HUES48 (cell line): Measurements from ENCODE around the gene TSPAN16.
A peak's percentile ranks its signal among the peaks of the same experiment; 100 is the strongest.
"Not testable (repeated sequence)": the region's sequence is repeated elsewhere in the genome, so short reads cannot be mapped to it uniquely, and the experiment has no call there.

Experiments used
- H3K27ac ChIP-seq: one replicate; pipeline ENCODE4 v1.7.0; 2013; ENCODE audit warnings: low read depth, low read length, inconsistent platforms
- H3K27me3 ChIP-seq: 2 replicates; pipeline ENCODE4 v1.6.1; 2013; ENCODE audit warnings: mild to moderate bottlenecking, low read length; ENCODE audit not compliant: control insufficient read depth, insufficient read depth
- H3K36me3 ChIP-seq: 2 replicates; pipeline ENCODE4 v1.6.1; 2013; ENCODE audit warnings: low read length; ENCODE audit not compliant: control insufficient read depth, insufficient read depth
- H3K4me1 ChIP-seq: 2 replicates; pipeline ENCODE4 v1.6.1; 2013; ENCODE audit warnings: mild to moderate bottlenecking, low read length; ENCODE audit not compliant: control insufficient read depth, insufficient read depth
- H3K4me3 ChIP-seq: 2 replicates; pipeline ENCODE4 v1.5.1; 2013; ENCODE audit warnings: mild to moderate bottlenecking, low read depth, low read length
- H3K9ac ChIP-seq: 2 replicates; pipeline ENCODE4 v1.6.1; 2013; ENCODE audit warnings: mild to moderate bottlenecking, low read depth, low read length, moderate library complexity
- H3K9me3 ChIP-seq: 2 replicates; pipeline ENCODE4 v1.6.1; 2013; ENCODE audit warnings: low read length; ENCODE audit not compliant: control insufficient read depth, insufficient read depth

The TSPAN16 gene

GRCh38 chr19:11321191-11322126, 25.5 kb downstream of the TSPAN16 start:
- H3K4me1 ChIP-seq = peaks cover 6% of the 10 kb centered on the region; the same call in 1 of the 2 replicates
- no peaks in the 10 kb centered on the region for H3K27me3 ChIP-seq
- no peak overlapping the region for H3K27ac ChIP-seq
- no peaks in the 10 kb centered on the region; the same call in 1 of the 2 replicates for H3K36me3 ChIP-seq
- no peak overlapping the region for H3K4me3 ChIP-seq
- H3K9ac ChIP-seq = no peak overlapping the region
- H3K9me3 ChIP-seq = no peaks in the 10 kb centered on the region

GRCh38 chr19:11322269-11323024, 26.5 kb downstream of the TSPAN16 start:
- H3K4me3 ChIP-seq = no peak overlapping the region
- H3K9me3 ChIP-seq = no peaks in the 10 kb centered on the region
- no peaks in the 10 kb centered on the region; the same call in none of the 2 replicates for H3K36me3 ChIP-seq
- peaks cover 6% of the 10 kb centered on the region; the same call in 1 of the 2 replicates for H3K4me1 ChIP-seq
- no peak overlapping the region for H3K9ac ChIP-seq
- no peaks in the 10 kb centered on the region for H3K27me3 ChIP-seq
- H3K27ac ChIP-seq = peak overlapping the region; percentile 39

- H3K36me3 ChIP-seq = no peaks in the 10 kb centered on the region; the same call in none of the 2 replicates
- no peak overlapping the region for H3K4me3 ChIP-seq
- peaks cover 6% of the 10 kb centered on the region; the same call in 1 of the 2 replicates for H3K4me1 ChIP-seq
- no peaks in the 10 kb centered on the region for H3K27me3 ChIP-seq
- H3K9me3 ChIP-seq = no peaks in the 10 kb centered on the region
- H3K27ac ChIP-seq = no peak overlapping the region
- no peak overlapping the region for H3K9ac ChIP-seq
These were observed 27.7 kb downstream of the TSPAN16 start for GRCh38 chr19:11323601-11324078.

GRCh38 chr19:11324079-11324661, 28.2 kb downstream of the TSPAN16 start:
- H3K36me3 ChIP-seq = no peaks in the 10 kb centered on the region; the same call in none of the 2 replicates
- no peak overlapping the region for H3K27ac ChIP-seq
- H3K9me3 ChIP-seq = no peaks in the 10 kb centered on the region
- no peak overlapping the region for H3K9ac ChIP-seq
- H3K4me3 ChIP-seq = no peak overlapping the region
- H3K4me1 ChIP-seq = peaks cover 6% of the 10 kb centered on the region; the same call in 1 of the 2 replicates
- no peaks in the 10 kb centered on the region for H3K27me3 ChIP-seq

- Histone ChIP-seq H3K9me3 (no peaks in the 10 kb centered on the region), H3K27ac (no peak overlapping the region)
These were observed 28.9 kb downstream of the TSPAN16 start for GRCh38 chr19:11324748-11325389.

GRCh38 chr19:11325544-11325943, 29.6 kb downstream of the TSPAN16 start:
- Histone ChIP-seq H3K9ac (no peak overlapping the region), H3K4me1 (peaks cover 6% of the 10 kb centered on the region; the same call in 1 of the 2 replicates), H3K27me3 (no peaks in the 10 kb centered on the region), H3K4me3 (no peak overlapping the region), H3K9me3 (no peaks in the 10 kb centered on the region), H3K36me3 (no peaks in the 10 kb centered on the region; the same call in none of the 2 replicates), H3K27ac (no peak overlapping the region)

More at GRCh38 chr19:11324748-11325389, 28.9 kb downstream of the TSPAN16 start:
- peaks cover 6% of the 10 kb centered on the region; the same call in 1 of the 2 replicates for H3K4me1 ChIP-seq
- no peak overlapping the region for H3K4me3 ChIP-seq
- no peaks in the 10 kb centered on the region; the same call in none of the 2 replicates for H3K36me3 ChIP-seq
- H3K27me3 ChIP-seq = no peaks in the 10 kb centered on the region
- no peak overlapping the region for H3K9ac ChIP-seq

GRCh38 chr19:11330127-11330526, 34.2 kb downstream of the TSPAN16 start:
- Histone ChIP-seq H3K9me3 (no peaks in the 10 kb centered on the region), H3K9ac (no peak overlapping the region), H3K36me3 (peaks cover 7% of the 10 kb centered on the region), H3K4me3 (no peak overlapping the region), H3K27ac (no peak overlapping the region), H3K4me1 (no peaks in the 10 kb centered on the region), H3K27me3 (no peaks in the 10 kb centered on the region)

GRCh38 chr19:11331502-11331901, 35.5 kb downstream of the TSPAN16 start:
- no peaks in the 10 kb centered on the region for H3K4me1 ChIP-seq
- H3K9me3 ChIP-seq = no peaks in the 10 kb centered on the region
- no peak overlapping the region for H3K9ac ChIP-seq
- no peak overlapping the region for H3K27ac ChIP-seq
- peaks cover 15% of the 10 kb centered on the region for H3K36me3 ChIP-seq
- H3K4me3 ChIP-seq = no peak overlapping the region
- H3K27me3 ChIP-seq = no peaks in the 10 kb centered on the region

- Histone ChIP-seq H3K36me3 (peaks cover 15% of the 10 kb centered on the region), H3K9ac (no peak overlapping the region), H3K4me1 (no peaks in the 10 kb centered on the region), H3K27me3 (no peaks in the 10 kb centered on the region), H3K27ac (no peak overlapping the region), H3K9me3 (no peaks in the 10 kb centered on the region), H3K4me3 (no peak overlapping the region)
These were observed 36.9 kb downstream of the TSPAN16 start for GRCh38 chr19:11332822-11333221.

GRCh38 chr19:11333838-11334237, 37.9 kb downstream of the TSPAN16 start:
- not testable (repeated sequence) for H3K27me3 ChIP-seq, H3K27ac ChIP-seq, H3K4me3 ChIP-seq, H3K9ac ChIP-seq, H3K4me1 ChIP-seq, H3K9me3 ChIP-seq
- peaks cover 15% of the 10 kb centered on the region for H3K36me3 ChIP-seq
